Measurements from ENCODE around the gene MIPOL1. TPM values are rescaled to one million over a fixed set of nuclear protein-coding genes. Genes with fewer than 3 reads are reported as not detected.
"Not testable (repeated sequence)": the region's sequence is repeated elsewhere in the genome, so short reads cannot be mapped to it uniquely, and the experiment has no call there.

MIPOL1 gene
- total RNA-seq, 3 donors from 2014 or later, result 12.2 to 48.8 (median 36.1) TPM

- intact Hi-C loops (cut with DNase I; ENCODE audit: low total_unique reads), result no loop called here
- Histone ChIP-seq H3K36me3 (no peaks in the 10 kb centered on the region), H3K4me1 (no peaks in the 10 kb centered on the region), H3K4me3 (no peak overlapping the region), H3K9me3 (no peaks in the 10 kb centered on the region), H3K27ac (no peak overlapping the region), H3K27me3 (no peaks in the 10 kb centered on the region)
- DNase-seq (ENCODE audit: low spot score in 2 of 2), result no peak
- TF ChIP-seq POLR2AphosphoS5 (IDR thresholded peaks at IDR 0.05), result no peak
- TF ChIP-seq POLR2A (IDR thresholded peaks at IDR 0.05), result no peak
- TF ChIP-seq CTCF (IDR thresholded peaks at IDR 0.05), result no peak
These were observed 92.0 kb downstream of the MIPOL1 start for GRCh38 chr14:37289688-37290087.

- H3K9me3 ChIP-seq; H3K27me3 ChIP-seq; DNase-seq (ENCODE audit: low spot score in 2 of 2); H3K27ac ChIP-seq; H3K4me1 ChIP-seq; intact Hi-C loops (cut with DNase I; ENCODE audit: low total_unique reads); H3K36me3 ChIP-seq; H3K4me3 ChIP-seq: not testable (repeated sequence)
These were observed 97.5 kb downstream of the MIPOL1 start for GRCh38 chr14:37295262-37295661.

DNA sequence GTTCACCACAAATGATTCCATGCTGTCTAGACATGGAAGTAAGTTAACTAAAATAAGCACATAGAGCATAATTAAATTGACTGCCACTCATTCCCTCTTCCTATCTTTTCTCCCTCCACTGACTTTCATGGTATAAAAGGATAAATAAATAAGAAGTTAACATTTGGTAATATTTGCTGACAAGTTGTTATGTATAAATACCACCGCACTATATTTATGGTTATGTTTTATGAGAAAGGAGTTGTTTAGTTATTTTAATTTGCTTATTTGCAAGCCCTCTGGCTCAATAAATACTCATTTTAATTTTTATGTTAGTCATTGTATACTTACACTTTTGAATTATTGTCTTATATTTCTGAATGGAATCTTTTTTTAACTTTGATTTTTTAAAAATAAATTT is 113.5 kb downstream of the MIPOL1 start:
- intact Hi-C loops (cut with DNase I; ENCODE audit: low total_unique reads), result no loop called here
- no peak overlapping the region for H3K27ac ChIP-seq
- TF ChIP-seq POLR2AphosphoS5 (IDR thresholded peaks at IDR 0.05) (no peak), POLR2A (IDR thresholded peaks at IDR 0.05) (no peak), CTCF (IDR thresholded peaks at IDR 0.05) (no peak)
- no peaks in the 10 kb centered on the region for H3K27me3 ChIP-seq
- no peaks in the 10 kb centered on the region for H3K4me1 ChIP-seq
- H3K4me3 ChIP-seq, result no peak overlapping the region
- no peak for DNase-seq (ENCODE audit: low spot score in 2 of 2)
- H3K9me3 ChIP-seq, result no peaks in the 10 kb centered on the region
- H3K36me3 ChIP-seq, result no peaks in the 10 kb centered on the region

GRCh38 chr14:37318938-37319337 is 121.2 kb downstream of the MIPOL1 start:
- Histone ChIP-seq H3K9me3 (no peaks in the 10 kb centered on the region), H3K27me3 (no peaks in the 10 kb centered on the region), H3K36me3 (no peaks in the 10 kb centered on the region), H3K4me3 (no peak overlapping the region), H3K4me1 (no peaks in the 10 kb centered on the region), H3K27ac (no peak overlapping the region)
- intact Hi-C loops (cut with DNase I; ENCODE audit: low total_unique reads), result no loop called here
- no peak for DNase-seq (ENCODE audit: low spot score in 2 of 2)
- no peak for TF ChIP-seq POLR2A (IDR thresholded peaks at IDR 0.05)
- TF ChIP-seq CTCF (IDR thresholded peaks at IDR 0.05), result no peak
- no peak for TF ChIP-seq POLR2AphosphoS5 (IDR thresholded peaks at IDR 0.05)

GRCh38 chr14:37320106-37320505 is 122.4 kb downstream of the MIPOL1 start:
- DNase-seq (ENCODE audit: low spot score in 2 of 2), result no peak
- Histone ChIP-seq H3K27ac (no peak overlapping the region), H3K36me3 (no peaks in the 10 kb centered on the region), H3K4me3 (no peak overlapping the region), H3K27me3 (no peaks in the 10 kb centered on the region), H3K9me3 (no peaks in the 10 kb centered on the region), H3K4me1 (no peaks in the 10 kb centered on the region)
- intact Hi-C loops (cut with DNase I; ENCODE audit: low total_unique reads), result no loop called here
- no peak for TF ChIP-seq CTCF (IDR thresholded peaks at IDR 0.05)
- TF ChIP-seq POLR2A (IDR thresholded peaks at IDR 0.05), result no peak
- no peak for TF ChIP-seq POLR2AphosphoS5 (IDR thresholded peaks at IDR 0.05)

DNA sequence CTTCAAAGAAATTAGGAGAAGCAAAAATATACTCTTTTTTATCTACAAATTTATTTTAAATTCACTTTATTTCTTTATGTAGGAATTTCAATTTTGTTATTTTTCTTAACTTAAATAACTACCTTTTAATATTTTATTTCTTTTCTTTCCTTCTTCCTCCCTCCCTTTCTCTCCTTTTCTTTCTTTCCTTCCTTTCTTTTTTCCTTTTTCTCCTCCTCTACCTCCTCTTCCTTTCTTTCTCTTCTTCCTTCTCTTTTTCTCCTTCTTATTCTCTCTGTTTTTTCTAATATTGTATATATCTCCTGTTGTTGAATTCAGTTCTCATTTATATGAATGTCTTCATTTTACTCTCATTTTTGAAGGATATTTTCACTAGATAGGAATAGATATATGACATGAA is 127.6 kb downstream of the MIPOL1 start:
- no peaks in the 10 kb centered on the region for H3K9me3 ChIP-seq
- no peak for TF ChIP-seq CTCF (IDR thresholded peaks at IDR 0.05)
- TF ChIP-seq POLR2A (IDR thresholded peaks at IDR 0.05), result no peak
- no peak for TF ChIP-seq POLR2AphosphoS5 (IDR thresholded peaks at IDR 0.05)

More for the DNA sequence above, 127.6 kb downstream of the MIPOL1 start:
- Histone ChIP-seq H3K27me3 (no peaks in the 10 kb centered on the region), H3K4me1 (no peaks in the 10 kb centered on the region), H3K36me3 (no peaks in the 10 kb centered on the region), H3K27ac (no peak overlapping the region), H3K4me3 (no peak overlapping the region)
- intact Hi-C loops (cut with DNase I; ENCODE audit: low total_unique reads), result no loop called here
- DNase-seq (ENCODE audit: low spot score in 2 of 2), result no peak

Measured in breast epithelium (tissue), 4 donors.